Loucy (cell line): Measurements from ENCODE around the gene INPP4B.

ENCODE experiments used
- H2AFZ ChIP-seq: fragments of 200-600 bp; sonication (generic); 2 replicates; pipeline ENCODE4 v1.6.0; 2016; ENCODE audit warnings: antibody characterized with exemption, mild to moderate bottlenecking, low read length, moderate library complexity
- H3F3A ChIP-seq: fragments of 200-600 bp; 2 replicates; pipeline ENCODE4 v1.6.0; 2016; ENCODE audit warnings: antibody characterized with exemption, low read depth, mild to moderate bottlenecking
- H3K27me3 ChIP-seq: fragments of 200-600 bp; sonication (generic); 2 replicates; pipeline ENCODE4 v1.6.1; 2014; ENCODE audit warnings: low read length, mild to moderate bottlenecking; ENCODE audit not compliant: insufficient read depth, poor library complexity, severe bottlenecking
- H3K36me3 ChIP-seq: fragments of 200-600 bp; sonication (generic); 2 replicates; pipeline ENCODE4 v1.6.1; 2016; ENCODE audit warnings: low read length; ENCODE audit not compliant: insufficient read depth
- H3K4me1 ChIP-seq: fragments of 200-600 bp; sonication (generic); 2 replicates; pipeline ENCODE4 v1.5.1; 2014; ENCODE audit warnings: low read length, mild to moderate bottlenecking; ENCODE audit not compliant: insufficient read depth, poor library complexity, severe bottlenecking
- H3K4me2 ChIP-seq: fragments of 200-600 bp; sonication (generic); 2 replicates; pipeline ENCODE4 v1.6.0; 2014; ENCODE audit warnings: antibody characterized with exemption, low read length, low read depth, mild to moderate bottlenecking; ENCODE audit not compliant: poor library complexity, severe bottlenecking
- H3K4me3 ChIP-seq: fragments of 200-600 bp; sonication (generic); 2 replicates; pipeline ENCODE4 v1.5.1; 2014; ENCODE audit warnings: low read length, mild to moderate bottlenecking, mixed read lengths; ENCODE audit not compliant: poor library complexity, severe bottlenecking
- H3K79me2 ChIP-seq: fragments of 200-600 bp; sonication (generic); 2 replicates; pipeline ENCODE4 v1.6.1; 2014; ENCODE audit warnings: low read length; ENCODE audit not compliant: insufficient read depth
- H3K9ac ChIP-seq: fragments of 200-600 bp; sonication (generic); 2 replicates; pipeline ENCODE4 v1.6.0; 2014; ENCODE audit warnings: mild to moderate bottlenecking, low read depth, low read length, moderate library complexity; ENCODE audit not compliant: poor library complexity, severe bottlenecking
- H3K9me2 ChIP-seq: fragments of 200-600 bp; sonication (generic); replicated peaks from 2 replicates; pipeline ENCODE4 v1.6.1; 2016; ENCODE audit warnings: low read depth, low read length, mixed read lengths
- H3K9me3 ChIP-seq: fragments of 200-600 bp; sonication (generic); 2 replicates; pipeline ENCODE4 v1.6.1; 2014; ENCODE audit warnings: mild to moderate bottlenecking, antibody characterized with exemption, low read length, low read depth; ENCODE audit not compliant: insufficient read depth
- H4K20me1 ChIP-seq: fragments of 200-600 bp; sonication (generic); 2 replicates; pipeline ENCODE4 v1.6.0; 2014; ENCODE audit warnings: antibody characterized with exemption, low read length, mild to moderate bottlenecking; ENCODE audit not compliant: insufficient read depth, poor library complexity, severe bottlenecking
- CTCF ChIP-seq: fragments of 200-600 bp; sonication (generic); conservative IDR thresholded peaks from 2 replicates; pipeline ENCODE4 v1.5.1; 2014; ENCODE audit warnings: mild to moderate bottlenecking, antibody characterized with exemption, low read length
- EZH2phosphoT487 ChIP-seq: fragments of 200-600 bp; IDR thresholded peaks from 2 replicates; pipeline ENCODE4 v1.6.1; 2018; ENCODE audit warnings: antibody characterized with exemption, mild to moderate bottlenecking, moderate library complexity, borderline replicate concordance

INPP4B gene

GRCh38 chr4:142064181-142064580 is 781.9 kb downstream of the INPP4B start:
- no peak overlapping the region for H3K9ac ChIP-seq
- H3K4me2 ChIP-seq, result no peak overlapping the region
- H3K4me3 ChIP-seq, result no peak overlapping the region
- no peaks in the 10 kb centered on the region for H3K4me1 ChIP-seq
- H3K9me3 ChIP-seq, result 0 out of 2 replicates have a peak, but pooled peaks cover 3% of the 10 kb centered on the region
- no peaks in the 10 kb centered on the region for H3K9me2 ChIP-seq
- H3K79me2 ChIP-seq, result no peaks in the 10 kb centered on the region
- no peaks in the 10 kb centered on the region for H3K27me3 ChIP-seq
- H2AFZ ChIP-seq, result no peak overlapping the region
- TF ChIP-seq CTCF, result no peak
- TF ChIP-seq EZH2phosphoT487, result no peak
- no peaks in the 10 kb centered on the region for H4K20me1 ChIP-seq
- no peaks in the 10 kb centered on the region; the same call in 1 of the 2 replicates for H3K36me3 ChIP-seq
- H3F3A ChIP-seq, result no peaks in the 10 kb centered on the region

- Histone ChIP-seq H3F3A (no peaks in the 10 kb centered on the region), H3K9me3 (no peaks in the 10 kb centered on the region), H3K9ac (no peak overlapping the region), H3K27me3 (no peaks in the 10 kb centered on the region), H3K4me3 (no peak overlapping the region), H3K9me2 (no peaks in the 10 kb centered on the region), H3K4me2 (no peak overlapping the region), H3K79me2 (no peaks in the 10 kb centered on the region), H2AFZ (no peak overlapping the region), H4K20me1 (no peaks in the 10 kb centered on the region), H3K4me1 (no peaks in the 10 kb centered on the region), H3K36me3 (no peaks in the 10 kb centered on the region)
- TF ChIP-seq CTCF (no peak), EZH2phosphoT487 (no peak)
Observed at GRCh38 chr4:142045996-142046395, 800.1 kb downstream of the INPP4B start.

- Histone ChIP-seq H3K9me2 (no peaks in the 10 kb centered on the region), H2AFZ (no peak overlapping the region), H3K4me3 (no peak overlapping the region), H3K36me3 (no peaks in the 10 kb centered on the region), H4K20me1 (no peaks in the 10 kb centered on the region), H3F3A (0 out of 2 replicates have a peak, but pooled peaks cover 2% of the 10 kb centered on the region), H3K9ac (no peak overlapping the region), H3K4me2 (no peak overlapping the region), H3K79me2 (no peaks in the 10 kb centered on the region), H3K4me1 (peaks cover 1% of the 10 kb centered on the region), H3K27me3 (no peaks in the 10 kb centered on the region), H3K9me3 (no peaks in the 10 kb centered on the region)
- TF ChIP-seq EZH2phosphoT487 (no peak), CTCF (no peak)
Observed at GRCh38 chr4:142044271-142044670, 801.8 kb downstream of the INPP4B start.
